Measurements from ENCODE around the gene MAPKBP1. TPM values are rescaled to one million over a fixed set of nuclear protein-coding genes. Genes with fewer than 3 reads are reported as not detected.

Gene MAPKBP1
- polyA plus RNA-seq, 2 donors = 11.9 to 57.3 TPM

DNA sequence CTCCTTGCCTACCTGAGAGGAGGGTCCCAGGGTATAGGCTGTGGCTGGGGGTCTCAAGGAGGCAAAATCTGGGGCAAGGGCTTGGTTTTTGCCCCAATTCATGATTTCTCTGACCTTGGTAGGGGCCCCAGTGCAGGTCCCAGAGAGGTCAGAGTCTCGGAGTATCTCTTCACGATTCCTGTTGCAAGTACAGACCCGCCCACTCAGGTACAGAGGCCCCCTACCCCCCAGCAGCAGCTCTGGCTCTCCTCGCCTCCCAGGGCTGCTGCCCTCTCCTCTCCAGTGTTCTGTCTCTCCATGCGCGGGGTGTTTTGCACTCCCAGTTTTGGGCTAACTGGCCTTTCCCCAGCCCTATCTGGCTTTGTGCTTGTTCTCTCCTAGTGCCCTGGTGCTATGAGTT, 48.2 kb downstream of the MAPKBP1 start:
- Histone ChIP-seq H3K9me3 (ENCODE audit: control insufficient read depth in 2 of 2, insufficient read depth in 1 of 2, low read depth in 1 of 2, low read length in 1 of 2) (no peaks in the 10 kb centered on the region), H3K27ac (ENCODE audit: low read depth in 2 of 2, low read length in 1 of 2) (no peak overlapping the region), H3K4me3 (ENCODE audit: low read depth in 1 of 2, low read length in 2 of 2) (no peak overlapping the region), H3K27me3 (ENCODE audit: control insufficient read depth in 1 of 2, insufficient read depth in 2 of 2, low read length in 2 of 2) (no peaks in the 10 kb centered on the region), H3K4me1 (ENCODE audit: control insufficient read depth in 2 of 2, insufficient read depth in 2 of 2, low read length in 1 of 2) (no peaks in the 10 kb centered on the region), H3K36me3 (ENCODE audit: control insufficient read depth in 2 of 2, insufficient read depth in 2 of 2, low read length in 1 of 2) (peaks cover 41 to 63% of the 10 kb centered on the region in 2 donors)
- WGBS, 2 donors = 85 to 89% methylated on average over 6 of the region's 6 CpGs

DNA sequence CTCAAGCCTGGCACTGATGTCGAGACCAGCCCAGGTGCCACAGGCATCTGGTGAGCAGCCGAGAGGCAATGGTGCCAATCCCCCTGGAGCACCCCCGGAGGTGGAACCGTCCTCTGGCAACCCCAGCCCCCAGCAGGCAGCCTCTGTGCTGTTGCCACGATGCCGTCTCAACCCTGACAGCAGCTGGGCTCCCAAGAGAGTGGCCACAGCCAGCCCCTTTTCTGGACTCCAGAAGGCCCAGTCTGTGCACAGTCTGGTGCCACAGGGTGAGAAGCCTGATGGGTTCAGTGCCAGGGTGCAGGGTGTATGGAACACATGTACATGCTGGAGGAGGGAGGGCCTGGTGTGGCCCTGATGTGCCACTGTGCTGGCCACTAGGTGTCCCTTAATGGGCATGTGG, 48.7 kb downstream of the MAPKBP1 start:
- Histone ChIP-seq H3K4me3 (ENCODE audit: low read depth in 1 of 2, low read length in 2 of 2) (no peak overlapping the region), H3K9me3 (ENCODE audit: control insufficient read depth in 2 of 2, insufficient read depth in 1 of 2, low read depth in 1 of 2, low read length in 1 of 2) (no peaks in the 10 kb centered on the region), H3K4me1 (ENCODE audit: control insufficient read depth in 2 of 2, insufficient read depth in 2 of 2, low read length in 1 of 2) (no peaks in the 10 kb centered on the region), H3K27me3 (ENCODE audit: control insufficient read depth in 1 of 2, insufficient read depth in 2 of 2, low read length in 2 of 2) (no peaks in the 10 kb centered on the region), H3K27ac (ENCODE audit: low read depth in 2 of 2, low read length in 1 of 2) (no peak overlapping the region), H3K36me3 (ENCODE audit: control insufficient read depth in 2 of 2, insufficient read depth in 2 of 2, low read length in 1 of 2) (peaks cover 38 to 58% of the 10 kb centered on the region in 2 donors)
- WGBS, 2 donors = 71 to 75% methylated on average over 6 of the region's 6 CpGs

- WGBS, 2 donors = 87% methylated on average over 11 of the region's 11 CpGs
- Histone ChIP-seq H3K9me3 (ENCODE audit: control insufficient read depth in 2 of 2, insufficient read depth in 1 of 2, low read depth in 1 of 2, low read length in 1 of 2) (no peaks in the 10 kb centered on the region), H3K4me1 (ENCODE audit: control insufficient read depth in 2 of 2, insufficient read depth in 2 of 2, low read length in 1 of 2) (no peaks in the 10 kb centered on the region), H3K4me3 (ENCODE audit: low read depth in 1 of 2, low read length in 2 of 2) (no peak overlapping the region), H3K27me3 (ENCODE audit: control insufficient read depth in 1 of 2, insufficient read depth in 2 of 2, low read length in 2 of 2) (no peaks in the 10 kb centered on the region), H3K27ac (ENCODE audit: low read depth in 2 of 2, low read length in 1 of 2) (no peak overlapping the region), H3K36me3 (ENCODE audit: control insufficient read depth in 2 of 2, insufficient read depth in 2 of 2, low read length in 1 of 2) (peaks cover 33 to 53% of the 10 kb centered on the region in 2 donors)
Measured at GRCh38 chr15:41823502-41823901, 49.2 kb downstream of the MAPKBP1 start.

DNA sequence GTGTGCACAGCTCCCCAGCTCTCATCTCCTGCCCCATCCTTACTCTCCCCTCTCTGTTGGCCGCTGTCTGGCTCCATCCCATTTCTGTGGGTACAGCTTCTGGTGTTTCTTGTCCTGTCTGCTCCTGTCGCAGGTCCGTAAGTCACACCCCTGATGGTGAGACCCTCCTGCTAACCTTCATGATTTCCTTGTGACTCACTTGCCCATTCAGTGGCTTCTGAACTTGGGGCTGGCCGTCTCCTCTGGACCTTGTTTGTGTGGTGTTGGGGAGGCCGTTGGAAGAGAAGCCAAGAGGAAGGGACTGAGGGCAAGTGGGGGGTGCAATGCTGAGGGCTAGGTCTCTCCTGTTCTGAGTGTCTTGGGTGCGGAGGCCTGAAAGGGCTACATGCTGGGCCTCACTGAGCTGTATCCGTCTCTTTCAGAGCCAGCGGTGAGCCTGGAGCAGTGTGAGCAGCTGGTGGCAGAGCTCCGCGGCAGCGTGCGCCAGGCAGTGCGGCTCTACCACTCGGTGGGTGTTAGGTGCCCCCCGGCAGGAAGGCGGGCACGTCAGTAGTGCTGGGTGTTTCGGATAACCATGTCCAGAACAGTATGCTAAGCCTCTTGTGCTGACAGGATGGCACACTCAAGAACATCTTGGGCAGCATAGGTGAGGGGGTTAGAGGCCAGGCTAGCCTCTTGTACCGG, 49.9 kb downstream of the MAPKBP1 start:
- Histone ChIP-seq H3K27ac (ENCODE audit: low read depth in 2 of 2, low read length in 1 of 2) (no peak overlapping the region), H3K36me3 (ENCODE audit: control insufficient read depth in 2 of 2, insufficient read depth in 2 of 2, low read length in 1 of 2) (peaks cover 27 to 46% of the 10 kb centered on the region in 2 donors)

DNA sequence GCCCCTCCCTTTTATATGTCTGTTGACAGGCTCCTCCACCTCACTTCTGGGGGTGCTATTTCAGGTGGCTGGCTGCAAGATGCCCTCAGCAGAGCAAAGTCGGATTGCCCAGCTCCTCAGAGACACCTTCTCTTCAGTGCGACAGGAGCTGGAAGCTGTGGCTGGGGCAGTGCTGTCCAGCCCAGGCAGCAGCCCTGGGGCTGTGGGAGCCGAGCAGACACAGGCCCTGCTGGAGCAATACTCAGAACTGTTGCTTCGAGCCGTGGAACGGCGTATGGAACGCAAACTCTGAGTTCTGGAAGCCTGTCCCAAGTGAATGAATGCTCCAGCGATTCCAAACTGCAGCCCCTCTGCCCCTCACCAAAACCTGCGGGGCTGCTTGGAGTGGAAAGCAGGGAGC, 50.9 kb downstream of the MAPKBP1 start:
- no peak overlapping the region for H3K27ac ChIP-seq (ENCODE audit: low read depth in 2 of 2, low read length in 1 of 2)
- H3K9me3 ChIP-seq (ENCODE audit: control insufficient read depth in 2 of 2, insufficient read depth in 1 of 2, low read depth in 1 of 2, low read length in 1 of 2) = no peaks in the 10 kb centered on the region
- H3K4me1 ChIP-seq (ENCODE audit: control insufficient read depth in 2 of 2, insufficient read depth in 2 of 2, low read length in 1 of 2) = peaks cover 2 to 7% of the 10 kb centered on the region in 2 donors
- H3K27me3 ChIP-seq (ENCODE audit: control insufficient read depth in 1 of 2, insufficient read depth in 2 of 2, low read length in 2 of 2) = no peaks in the 10 kb centered on the region
- peaks cover 27 to 42% of the 10 kb centered on the region in 2 donors for H3K36me3 ChIP-seq (ENCODE audit: control insufficient read depth in 2 of 2, insufficient read depth in 2 of 2, low read length in 1 of 2)
- 73 to 91% methylated on average over 10 of the region's 10 CpGs for WGBS, 2 donors
- no peak overlapping the region for H3K4me3 ChIP-seq (ENCODE audit: low read depth in 1 of 2, low read length in 2 of 2)

More for the DNA sequence above, 49.9 kb downstream of the MAPKBP1 start:
- WGBS, 2 donors = 90% methylated on average over 19 of the region's 19 CpGs
- Histone ChIP-seq H3K9me3 (ENCODE audit: control insufficient read depth in 2 of 2, insufficient read depth in 1 of 2, low read depth in 1 of 2, low read length in 1 of 2) (no peaks in the 10 kb centered on the region), H3K4me1 (ENCODE audit: control insufficient read depth in 2 of 2, insufficient read depth in 2 of 2, low read length in 1 of 2) (no peaks in the 10 kb centered on the region), H3K4me3 (ENCODE audit: low read depth in 1 of 2, low read length in 2 of 2) (no peak overlapping the region), H3K27me3 (ENCODE audit: control insufficient read depth in 1 of 2, insufficient read depth in 2 of 2, low read length in 2 of 2) (no peaks in the 10 kb centered on the region)

GRCh38 chr15:41825572-41826535, 51.6 kb downstream of the MAPKBP1 start:
- Histone ChIP-seq H3K36me3 (ENCODE audit: control insufficient read depth in 2 of 2, insufficient read depth in 2 of 2, low read length in 1 of 2) (peaks cover 27 to 39% of the 10 kb centered on the region in 2 donors), H3K27me3 (ENCODE audit: control insufficient read depth in 1 of 2, insufficient read depth in 2 of 2, low read length in 2 of 2) (no peaks in the 10 kb centered on the region), H3K9me3 (ENCODE audit: control insufficient read depth in 2 of 2, insufficient read depth in 1 of 2, low read depth in 1 of 2, low read length in 1 of 2) (no peaks in the 10 kb centered on the region), H3K27ac (ENCODE audit: low read depth in 2 of 2, low read length in 1 of 2) (peak overlapping the region in 1 of 2 donors; percentile 57), H3K4me3 (ENCODE audit: low read depth in 1 of 2, low read length in 2 of 2) (no peak overlapping the region), H3K4me1 (ENCODE audit: control insufficient read depth in 2 of 2, insufficient read depth in 2 of 2, low read length in 1 of 2) (peaks cover 2 to 14% of the 10 kb centered on the region in 2 donors)
- 55 to 68% methylated on average over 13 of the region's 13 CpGs for WGBS, 2 donors

DNA sequence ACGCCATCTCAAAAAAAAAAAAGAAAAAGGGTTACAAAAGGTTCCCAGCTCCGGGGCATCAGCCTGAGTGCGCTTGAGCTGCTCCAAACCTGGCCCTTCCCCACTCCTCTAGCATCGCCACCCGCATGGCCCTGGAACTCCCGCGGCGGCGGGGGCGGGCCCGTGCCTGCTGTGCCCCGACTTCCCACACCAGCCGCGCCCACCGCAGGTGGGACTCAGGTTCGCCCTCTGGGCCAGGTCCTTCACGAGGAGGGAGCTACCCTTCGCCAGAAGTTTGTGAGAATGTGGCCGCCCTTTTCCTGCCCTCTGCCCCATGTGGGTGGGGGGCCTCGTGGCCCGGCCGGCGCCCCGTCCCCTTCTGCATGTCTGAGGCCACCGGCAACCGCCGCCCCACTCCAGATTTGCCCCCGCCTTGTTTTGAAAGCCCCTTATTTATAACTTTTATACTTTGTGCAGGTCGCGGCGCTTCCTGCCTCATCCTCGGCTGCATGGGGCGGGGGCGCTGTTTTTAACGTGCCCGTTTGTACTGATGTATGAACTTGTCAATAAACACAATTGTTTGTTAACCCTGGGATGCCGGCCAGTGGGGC, 53.1 kb downstream of the MAPKBP1 start:
- H3K4me1 ChIP-seq (ENCODE audit: control insufficient read depth in 2 of 2, insufficient read depth in 2 of 2, low read length in 1 of 2) = peaks cover 2 to 29% of the 10 kb centered on the region in 2 donors

GRCh38 chr15:41827880-41828806, 53.9 kb downstream of the MAPKBP1 start, which contains the start of gene JMJD7:
Gene JMJD7 (plus strand): TSS chr15:41828092. CDS start chr15:41828125, 33 bp downstream.
- Histone ChIP-seq H3K36me3 (ENCODE audit: control insufficient read depth in 2 of 2, insufficient read depth in 2 of 2, low read length in 1 of 2) (peaks cover 10 to 34% of the 10 kb centered on the region in 2 donors), H3K4me3 (ENCODE audit: low read depth in 1 of 2, low read length in 2 of 2) (peak within 1 kb of the TSS; percentile 79 to 86), H3K27ac (ENCODE audit: low read depth in 2 of 2, low read length in 1 of 2) (peak within 1 kb of the TSS; percentile 94 to 96), H3K9me3 (ENCODE audit: control insufficient read depth in 2 of 2, insufficient read depth in 1 of 2, low read depth in 1 of 2, low read length in 1 of 2) (no peaks in the 10 kb centered on the region), H3K4me1 (ENCODE audit: control insufficient read depth in 2 of 2, insufficient read depth in 2 of 2, low read length in 1 of 2) (peaks cover 2 to 34% of the 10 kb centered on the region in 2 donors), H3K27me3 (ENCODE audit: control insufficient read depth in 1 of 2, insufficient read depth in 2 of 2, low read length in 2 of 2) (no peaks in the 10 kb centered on the region)
- 1% methylated on average over 61 to 66 of the region's 66 CpGs for WGBS, 2 donors

More for the DNA sequence above, 53.1 kb downstream of the MAPKBP1 start:
- WGBS, 2 donors = 2 to 3% methylated on average over 35 to 37 of the region's 37 CpGs
- Histone ChIP-seq H3K9me3 (ENCODE audit: control insufficient read depth in 2 of 2, insufficient read depth in 1 of 2, low read depth in 1 of 2, low read length in 1 of 2) (no peaks in the 10 kb centered on the region), H3K27me3 (ENCODE audit: control insufficient read depth in 1 of 2, insufficient read depth in 2 of 2, low read length in 2 of 2) (no peaks in the 10 kb centered on the region), H3K27ac (ENCODE audit: low read depth in 2 of 2, low read length in 1 of 2) (peak overlapping the region; percentile 72 to 82), H3K36me3 (ENCODE audit: control insufficient read depth in 2 of 2, insufficient read depth in 2 of 2, low read length in 1 of 2) (peaks cover 14 to 40% of the 10 kb centered on the region in 2 donors), H3K4me3 (ENCODE audit: low read depth in 1 of 2, low read length in 2 of 2) (peak overlapping the region; percentile 39 to 79)
